Nephron (organoid): Measurements from ENCODE around the gene ADCY5.
A peak's percentile ranks its signal among the peaks of the same experiment; 100 is the strongest.

ENCODE experiments used
- H3K27ac Mint-ChIP-seq, 3 experiments: 2 replicates each; pipeline ENCODE4 v1.8.0; 2020; ENCODE audit warnings: mixed read lengths in 3 of 3, mild to moderate bottlenecking in 2 of 3, moderate library complexity in 1 of 3
- H3K27me3 Mint-ChIP-seq: 2 replicates; pipeline ENCODE4 v1.8.0; 2021; ENCODE audit warnings: low read depth, mild to moderate bottlenecking, moderate library complexity, mixed read lengths
- H3K36me3 Mint-ChIP-seq: 2 replicates; pipeline ENCODE4 v1.8.0; 2020; ENCODE audit warnings: low read depth, mixed read lengths
- H3K4me1 Mint-ChIP-seq: 2 replicates; pipeline ENCODE4 v1.8.0; 2020; ENCODE audit warnings: mixed read lengths
- H3K4me3 Mint-ChIP-seq, 3 experiments: 2 replicates each; pipeline ENCODE4 v1.8.0; 2020; ENCODE audit warnings: mild to moderate bottlenecking in 3 of 3, mixed read lengths in 3 of 3, moderate library complexity in 2 of 3
- H3K9me3 Mint-ChIP-seq: 2 replicates; pipeline ENCODE4 v1.8.0; 2020; ENCODE audit warnings: mixed read lengths
- TF ChIP-seq, protein P1 (sequence below), 3 experiments: fragments of 200-600 bp; sonication (generic); IDR thresholded peaks; one replicate each; pipeline ENCODE4 v1.5.0; 2021; ENCODE audit warnings: antibody characterized with exemption in 3 of 3; ENCODE audit not compliant: unreplicated experiment in 3 of 3

The ADCY5 gene

DNA sequence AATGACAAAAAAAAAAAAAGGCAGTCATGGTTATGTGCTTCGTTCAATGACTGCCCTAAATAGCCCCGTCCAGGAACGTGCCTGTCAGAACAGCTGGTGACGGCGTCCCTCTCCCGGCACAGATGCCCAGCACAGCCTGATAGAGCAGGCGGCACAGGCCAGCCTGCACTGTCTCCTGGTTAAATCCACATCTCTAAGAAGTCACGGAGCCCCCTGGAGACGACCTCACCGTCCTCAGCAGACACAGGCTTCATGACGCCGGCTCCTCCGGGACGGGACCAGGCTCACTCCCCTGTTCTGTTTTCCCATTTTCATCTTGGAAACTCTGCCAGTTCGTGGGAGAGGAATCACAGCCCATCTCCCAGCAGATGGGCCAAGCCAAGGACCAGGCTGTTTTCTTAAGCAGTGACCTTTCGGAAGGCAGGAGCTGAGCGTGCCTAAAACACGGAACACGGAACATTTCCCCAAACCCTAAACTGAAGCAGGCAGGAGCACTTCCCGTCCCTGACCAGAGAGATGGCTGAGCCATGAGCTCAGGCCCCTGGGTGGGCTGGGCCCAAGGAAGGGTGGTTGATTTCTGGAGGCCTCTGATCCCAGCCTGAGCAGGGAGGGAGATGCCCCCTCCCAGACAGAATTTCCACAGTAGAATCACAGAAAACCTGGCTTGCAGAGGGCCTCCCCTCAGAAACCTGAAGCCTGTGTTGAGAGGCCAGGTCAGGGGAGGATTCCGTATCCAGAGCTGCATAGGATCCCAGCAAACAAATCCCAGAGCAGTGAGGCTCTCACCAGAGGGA is 35.9 kb downstream of the ADCY5 start:
- peaks cover 74% of the 10 kb centered on the region for H3K4me1 Mint-ChIP-seq
- peak overlapping the region; percentile 94 to 98 (median 97) for H3K27ac Mint-ChIP-seq
- peak overlapping the region; percentile 38 to 85 (median 71) for H3K4me3 Mint-ChIP-seq
- no peaks in the 10 kb centered on the region for H3K9me3 Mint-ChIP-seq
- H3K36me3 Mint-ChIP-seq, result no peaks in the 10 kb centered on the region
- peaks cover 7% of the 10 kb centered on the region for H3K27me3 Mint-ChIP-seq
- TF ChIP-seq, protein P1, sequence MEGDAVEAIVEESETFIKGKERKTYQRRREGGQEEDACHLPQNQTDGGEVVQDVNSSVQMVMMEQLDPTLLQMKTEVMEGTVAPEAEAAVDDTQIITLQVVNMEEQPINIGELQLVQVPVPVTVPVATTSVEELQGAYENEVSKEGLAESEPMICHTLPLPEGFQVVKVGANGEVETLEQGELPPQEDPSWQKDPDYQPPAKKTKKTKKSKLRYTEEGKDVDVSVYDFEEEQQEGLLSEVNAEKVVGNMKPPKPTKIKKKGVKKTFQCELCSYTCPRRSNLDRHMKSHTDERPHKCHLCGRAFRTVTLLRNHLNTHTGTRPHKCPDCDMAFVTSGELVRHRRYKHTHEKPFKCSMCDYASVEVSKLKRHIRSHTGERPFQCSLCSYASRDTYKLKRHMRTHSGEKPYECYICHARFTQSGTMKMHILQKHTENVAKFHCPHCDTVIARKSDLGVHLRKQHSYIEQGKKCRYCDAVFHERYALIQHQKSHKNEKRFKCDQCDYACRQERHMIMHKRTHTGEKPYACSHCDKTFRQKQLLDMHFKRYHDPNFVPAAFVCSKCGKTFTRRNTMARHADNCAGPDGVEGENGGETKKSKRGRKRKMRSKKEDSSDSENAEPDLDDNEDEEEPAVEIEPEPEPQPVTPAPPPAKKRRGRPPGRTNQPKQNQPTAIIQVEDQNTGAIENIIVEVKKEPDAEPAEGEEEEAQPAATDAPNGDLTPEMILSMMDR (IDR thresholded peaks at IDR 0.05; ENCODE audit: unreplicated experiment in 3 of 3), result no peak

DNA sequence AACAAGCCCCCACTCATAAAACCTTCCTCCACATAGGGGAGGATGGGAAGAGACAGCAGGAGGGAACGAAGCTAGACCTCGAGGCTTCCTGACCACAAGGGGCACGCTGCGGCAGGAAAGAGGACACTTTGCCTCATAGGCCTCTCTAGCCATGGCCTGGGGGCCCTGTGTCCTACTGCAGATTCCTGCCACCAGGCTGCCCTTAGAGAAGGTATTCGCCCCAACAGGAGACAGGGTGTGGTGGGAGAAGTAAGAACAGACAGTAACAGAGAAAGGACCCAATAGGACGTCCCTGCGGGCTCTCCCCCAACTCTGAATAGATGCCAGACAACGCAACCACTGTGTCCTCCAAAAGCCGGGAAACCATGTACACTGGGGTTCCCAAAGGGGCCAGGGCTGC is 36.8 kb downstream of the ADCY5 start:
- peak overlapping the region; percentile 94 to 98 (median 97) for H3K27ac Mint-ChIP-seq
- H3K4me1 Mint-ChIP-seq, result peaks cover 82% of the 10 kb centered on the region
- peak overlapping the region; percentile 51 to 85 (median 74) for H3K4me3 Mint-ChIP-seq
- H3K36me3 Mint-ChIP-seq, result no peaks in the 10 kb centered on the region
- H3K27me3 Mint-ChIP-seq, result peaks cover 8% of the 10 kb centered on the region
- no peaks in the 10 kb centered on the region for H3K9me3 Mint-ChIP-seq
- TF ChIP-seq, protein P1 (IDR thresholded peaks at IDR 0.05; ENCODE audit: unreplicated experiment in 3 of 3), result no peak

DNA sequence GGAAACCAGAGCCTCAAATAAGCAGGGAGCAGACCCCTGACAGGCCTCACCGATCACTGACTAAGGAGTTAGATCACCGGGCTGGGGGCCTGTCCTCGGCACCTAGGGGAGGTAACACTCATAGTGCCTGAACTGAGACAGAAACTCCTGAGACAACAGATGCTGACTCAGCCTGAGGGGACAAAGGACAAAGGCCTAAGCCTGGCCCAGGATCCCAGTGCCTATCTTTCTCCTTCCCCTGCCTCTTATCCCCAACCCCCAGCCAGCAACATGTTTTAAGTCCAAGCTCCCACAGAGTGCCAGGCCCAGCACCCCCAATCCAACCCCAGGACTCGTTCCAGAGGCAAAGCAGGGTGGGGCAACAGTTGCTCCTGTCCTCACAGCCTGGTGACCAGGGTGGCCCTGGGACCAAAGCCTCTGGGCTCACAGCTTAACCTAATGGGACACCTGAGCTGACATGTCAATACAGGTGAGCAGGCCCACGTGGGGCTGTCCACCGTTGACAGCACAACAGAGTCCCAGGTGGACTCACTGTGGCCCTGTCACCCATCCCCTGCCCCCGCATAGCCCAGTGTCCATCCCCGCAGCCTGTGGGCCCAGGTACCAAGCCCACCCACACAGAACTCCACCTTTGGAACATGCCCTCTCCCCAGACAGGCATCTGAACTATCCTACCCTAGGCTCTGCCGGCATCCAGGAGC is 37.4 kb downstream of the ADCY5 start:
- H3K4me1 Mint-ChIP-seq, result peaks cover 82% of the 10 kb centered on the region
- H3K27me3 Mint-ChIP-seq, result peaks cover 9% of the 10 kb centered on the region
- H3K36me3 Mint-ChIP-seq, result no peaks in the 10 kb centered on the region
- TF ChIP-seq, protein P1 (IDR thresholded peaks at IDR 0.05; ENCODE audit: unreplicated experiment in 3 of 3), result no peak
- no peaks in the 10 kb centered on the region for H3K9me3 Mint-ChIP-seq
- H3K27ac Mint-ChIP-seq, result peak overlapping the region; percentile 94 to 98 (median 97)
- peak overlapping the region; percentile 10 to 85 (median 17) for H3K4me3 Mint-ChIP-seq

DNA sequence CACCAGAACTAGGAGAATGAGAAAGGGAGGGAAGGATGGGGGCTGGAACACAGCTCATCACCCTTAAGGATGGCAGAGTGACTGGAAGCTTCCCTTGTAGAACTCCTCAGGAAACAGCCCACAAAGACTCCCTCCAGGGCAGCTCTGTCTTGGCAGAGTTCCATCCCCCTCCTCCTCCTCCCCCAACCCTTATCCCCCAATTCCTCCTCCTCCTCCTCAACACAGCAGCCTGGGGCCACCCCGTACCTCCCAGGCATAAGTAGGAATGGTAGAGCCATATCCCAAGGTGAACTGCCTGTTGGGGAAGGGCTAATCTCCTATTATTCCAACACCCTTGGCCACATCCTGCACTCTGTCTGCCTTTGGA is 38.8 kb downstream of the ADCY5 start:
- Mint-ChIP-seq H3K36me3 (no peaks in the 10 kb centered on the region), H3K27me3 (peaks cover 9% of the 10 kb centered on the region), H3K9me3 (no peaks in the 10 kb centered on the region), H3K27ac (peak overlapping the region; percentile 85 to 98 (median 94)), H3K4me3 (peak overlapping the region in 2 of 3 experiments; percentile 32 to 45), H3K4me1 (peaks cover 78% of the 10 kb centered on the region)
- TF ChIP-seq, protein P1 (IDR thresholded peaks at IDR 0.05; ENCODE audit: unreplicated experiment in 3 of 3), result no peak

DNA sequence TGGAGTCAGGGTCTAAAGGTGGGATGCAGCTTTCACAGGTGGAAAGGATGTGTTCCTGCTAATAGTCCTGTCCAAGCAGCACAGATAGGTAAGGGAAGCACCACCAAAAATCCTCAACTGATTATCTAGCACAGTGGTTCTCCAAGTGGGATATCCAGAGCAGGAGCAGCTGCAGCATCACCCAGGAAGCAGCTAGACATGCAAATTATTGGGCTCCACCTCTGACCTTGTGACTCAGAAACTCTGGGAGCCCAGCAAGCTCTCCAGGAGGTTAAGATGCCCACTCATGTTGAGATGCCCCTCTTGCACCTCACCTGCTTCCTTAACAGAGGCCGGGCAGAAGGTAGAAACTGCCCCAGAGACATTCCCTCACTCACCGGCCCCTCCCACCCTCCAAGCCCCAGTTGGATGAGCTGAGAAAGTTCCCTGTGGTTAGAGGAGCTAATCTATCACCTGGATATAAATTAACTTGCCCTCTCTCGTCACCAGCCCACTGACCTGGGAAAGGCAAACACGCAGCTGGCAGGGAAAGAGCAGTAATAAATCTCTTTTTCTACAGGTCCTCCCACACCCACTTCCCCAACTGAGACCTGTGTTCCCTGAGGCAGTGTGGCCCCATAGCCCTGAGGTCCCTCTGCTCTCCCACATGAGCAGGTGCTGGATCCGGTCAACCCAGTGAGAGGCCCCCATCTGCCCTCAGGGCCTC is 39.3 kb downstream of the ADCY5 start:
- TF ChIP-seq, protein P1 (IDR thresholded peaks at IDR 0.05; ENCODE audit: unreplicated experiment in 3 of 3), result no peak
- Mint-ChIP-seq H3K27ac (peak overlapping the region; percentile 85 to 98 (median 94)), H3K36me3 (no peaks in the 10 kb centered on the region), H3K27me3 (peaks cover 10% of the 10 kb centered on the region), H3K9me3 (no peaks in the 10 kb centered on the region), H3K4me1 (peaks cover 78% of the 10 kb centered on the region), H3K4me3 (peak overlapping the region in 2 of 3 experiments; percentile 3 to 32)
